ENCODE results near the gene PRF1.
"Not testable (repeated sequence)": the region's sequence is repeated elsewhere in the genome, so short reads cannot be mapped to it uniquely, and the experiment has no call there.

The PRF1 gene

DNA sequence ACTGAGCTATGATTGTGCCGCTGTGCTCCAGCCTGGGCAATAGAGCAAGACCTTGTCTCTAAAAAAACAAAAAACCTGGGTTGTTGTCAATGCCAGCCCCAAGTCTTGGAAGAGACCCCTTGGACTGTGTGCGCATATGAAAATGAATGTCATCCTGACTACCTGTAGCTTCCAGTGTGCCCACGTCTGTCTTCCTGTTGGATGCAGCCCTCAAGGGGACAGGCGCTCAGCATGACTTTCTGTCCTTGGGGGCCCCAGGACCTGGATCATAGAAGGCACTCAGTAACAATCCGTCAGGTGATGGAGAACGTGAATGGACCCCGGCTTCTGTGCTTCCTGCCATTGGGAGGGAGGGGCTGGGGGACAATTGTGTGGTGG lies 9.0 kb downstream of the PRF1 start:
- no peak for DNase-seq (ENCODE audit: low read depth)

DNA sequence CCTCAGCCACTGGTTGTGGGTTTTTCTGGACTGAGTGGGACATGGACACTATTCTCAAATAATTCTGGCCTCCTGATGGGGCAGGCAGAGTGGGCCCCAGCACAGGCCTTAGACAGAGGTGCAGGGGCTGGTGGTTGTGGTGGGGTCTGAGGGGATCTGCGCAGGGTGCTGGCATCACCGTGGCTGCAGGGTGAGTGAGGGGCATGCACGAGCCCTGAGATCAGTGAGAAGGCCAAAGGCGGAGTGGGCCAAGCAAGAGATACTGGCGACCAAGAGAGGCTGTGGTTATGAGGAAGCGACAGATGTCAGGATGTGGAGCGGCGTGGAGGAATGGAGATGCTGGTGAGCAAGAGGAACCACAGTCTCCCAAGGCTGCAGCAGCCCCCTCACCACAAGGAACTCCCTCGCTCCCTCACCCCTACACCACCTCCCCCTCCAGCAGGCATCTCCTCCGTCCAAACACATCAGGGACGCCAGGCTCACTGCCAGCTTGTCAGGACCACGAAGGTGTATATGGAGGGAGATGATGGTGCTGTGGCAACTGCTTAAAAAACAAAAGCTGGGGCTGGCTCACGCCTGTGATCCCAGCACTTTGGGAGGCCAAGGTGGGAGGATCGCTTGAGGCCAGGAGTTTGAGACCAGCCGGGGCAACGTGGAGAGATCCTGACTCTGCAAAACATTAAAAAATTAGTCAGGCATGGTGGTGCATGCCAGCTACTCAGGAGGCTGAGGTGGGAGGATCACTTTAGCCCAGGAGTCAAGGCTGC lies 9.6 kb downstream of the PRF1 start:
- no peak for DNase-seq (ENCODE audit: low read depth)

GRCh38 chr10:70592186-70592735 lies 10.3 kb downstream of the PRF1 start:
- no peak for DNase-seq (ENCODE audit: low read depth)

- no peak for DNase-seq (ENCODE audit: low read depth)
Measured at GRCh38 chr10:70590655-70591416, 11.7 kb downstream of the PRF1 start.

- DNase-seq (ENCODE audit: low read depth), result peak; percentile 13
Measured at GRCh38 chr10:70589762-70590654, 12.5 kb downstream of the PRF1 start.

DNA sequence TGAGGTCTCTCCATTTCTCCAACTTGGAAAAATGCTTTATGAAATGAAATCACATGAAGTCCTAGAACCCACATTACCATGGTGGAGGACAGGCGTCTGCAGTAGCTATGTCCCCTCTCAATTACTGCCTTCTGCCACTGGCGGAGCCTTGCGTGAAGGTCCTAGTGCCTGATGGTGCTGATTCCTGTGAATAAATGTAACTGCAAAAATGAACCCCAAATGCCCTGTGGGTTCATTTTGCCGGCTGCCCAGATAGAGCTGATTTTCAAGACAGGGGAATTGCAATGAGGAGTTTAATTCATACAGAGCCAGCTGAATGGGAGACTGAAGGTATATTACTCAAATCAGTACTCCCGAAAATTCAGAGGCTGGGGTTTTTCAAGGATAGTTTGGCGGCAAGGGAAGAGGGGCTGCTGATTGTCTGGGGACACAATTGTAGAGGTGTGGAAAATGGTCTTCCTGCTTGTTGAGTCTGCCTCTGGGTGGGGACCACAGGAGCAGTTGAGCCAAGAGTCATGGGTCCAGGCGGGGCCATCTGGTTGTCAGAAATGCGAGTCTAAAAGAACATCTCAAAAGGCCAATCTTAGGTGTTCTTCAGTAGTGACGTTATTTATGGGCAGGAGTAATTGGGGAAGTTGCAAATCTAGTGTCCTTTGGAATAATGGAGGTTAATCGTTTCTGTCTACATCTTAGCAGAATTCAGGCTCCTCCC lies 13.5 kb downstream of the PRF1 start:
- no peak for DNase-seq (ENCODE audit: low read depth)

- no peak for DNase-seq (ENCODE audit: low read depth)
Measured at GRCh38 chr10:70588255-70588654, 14.3 kb downstream of the PRF1 start.

DNA sequence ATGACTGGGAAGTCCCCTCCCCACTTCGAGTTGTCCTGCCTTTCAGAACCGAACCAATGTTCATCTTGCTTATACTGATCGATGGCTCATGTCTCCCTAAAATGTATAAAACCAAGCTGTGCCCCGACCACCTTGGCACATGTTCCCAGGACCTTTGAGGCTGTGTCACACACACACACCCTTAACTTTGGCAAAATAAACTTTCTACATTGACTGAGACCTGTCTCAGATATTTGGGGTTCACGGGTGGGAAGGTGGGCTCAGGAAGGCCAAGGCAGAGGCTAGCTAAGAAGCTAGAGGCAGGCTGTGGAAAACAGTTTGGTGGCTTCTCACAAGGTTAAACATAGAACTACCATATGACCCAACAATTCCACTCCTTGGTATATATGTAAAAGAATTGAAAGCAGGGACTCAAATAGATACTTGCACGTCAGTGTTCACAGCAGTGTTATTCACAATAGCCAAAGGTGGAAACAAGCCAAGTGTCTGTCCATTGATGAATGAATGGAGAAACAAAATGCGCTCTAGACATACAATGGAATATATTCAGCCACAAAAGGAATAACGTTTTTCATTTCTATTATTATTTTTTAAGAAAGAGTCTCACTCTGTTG lies 15.4 kb downstream of the PRF1 start:
- DNase-seq (ENCODE audit: low read depth), result no peak

- DNase-seq (ENCODE audit: low read depth), result no peak
Measured at GRCh38 chr10:70586348-70586930, 16.1 kb downstream of the PRF1 start.

DNA sequence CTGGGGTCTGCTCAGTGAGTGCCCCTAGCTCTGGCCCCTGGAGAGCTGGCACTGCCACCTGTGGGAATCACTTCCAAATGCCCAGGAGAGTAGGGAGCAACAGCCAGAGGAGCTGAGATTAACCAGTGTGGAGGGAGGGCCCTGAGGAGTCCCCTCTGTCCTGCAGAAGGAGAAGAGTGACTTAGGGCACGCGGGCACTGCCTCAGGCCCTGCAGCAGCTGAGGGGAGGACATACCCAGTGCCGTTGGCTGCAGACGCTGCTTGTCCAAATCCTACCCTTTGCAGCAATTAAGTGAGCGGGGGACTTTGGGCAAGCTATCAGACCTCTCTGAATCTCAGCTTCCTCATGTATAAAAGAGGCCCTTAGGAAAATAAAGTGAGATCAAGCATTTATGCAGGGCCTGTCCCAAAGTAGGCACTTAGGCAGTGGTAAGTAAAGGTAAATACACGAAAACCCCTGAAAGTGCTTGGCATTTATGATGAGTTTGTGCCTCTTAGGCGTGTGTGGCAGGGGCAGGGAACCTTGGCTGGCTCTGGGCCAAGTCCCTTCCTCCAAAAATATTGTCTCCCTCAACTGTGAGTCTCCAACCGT lies 16.9 kb downstream of the PRF1 start:
- no peak for DNase-seq (ENCODE audit: low read depth)

DNA sequence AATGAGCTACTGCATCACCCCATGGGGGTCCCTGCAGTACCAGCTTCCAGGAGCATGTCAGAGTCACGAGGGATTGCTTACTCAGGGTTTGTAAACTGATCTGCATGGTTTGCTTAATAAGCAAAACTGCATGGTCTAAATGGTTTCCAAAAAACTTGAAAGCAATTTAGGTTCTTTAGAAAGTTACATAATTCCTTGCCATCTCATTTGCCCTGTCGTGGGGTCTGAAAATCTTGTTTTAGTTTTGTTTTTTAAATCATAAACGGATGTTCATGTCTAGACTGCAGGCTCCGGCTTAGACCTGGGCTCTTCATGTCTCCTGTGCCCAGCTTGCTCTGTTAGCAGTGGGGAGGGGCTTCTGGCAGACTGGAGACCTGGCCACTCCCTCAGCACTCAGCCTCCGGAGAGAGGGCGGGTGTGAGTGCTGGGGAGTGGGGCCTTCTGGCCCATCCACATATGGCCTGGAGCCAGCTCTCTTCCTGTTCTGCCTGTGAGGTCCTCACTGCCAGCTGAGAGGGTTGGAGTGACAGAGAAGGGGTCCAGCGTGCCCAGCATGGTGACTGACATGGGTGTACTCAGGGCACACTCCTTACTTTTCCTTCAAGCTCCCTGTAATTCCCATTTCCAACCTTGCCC lies 17.5 kb downstream of the PRF1 start:
- DNase-seq (ENCODE audit: low read depth), result no peak

DNA sequence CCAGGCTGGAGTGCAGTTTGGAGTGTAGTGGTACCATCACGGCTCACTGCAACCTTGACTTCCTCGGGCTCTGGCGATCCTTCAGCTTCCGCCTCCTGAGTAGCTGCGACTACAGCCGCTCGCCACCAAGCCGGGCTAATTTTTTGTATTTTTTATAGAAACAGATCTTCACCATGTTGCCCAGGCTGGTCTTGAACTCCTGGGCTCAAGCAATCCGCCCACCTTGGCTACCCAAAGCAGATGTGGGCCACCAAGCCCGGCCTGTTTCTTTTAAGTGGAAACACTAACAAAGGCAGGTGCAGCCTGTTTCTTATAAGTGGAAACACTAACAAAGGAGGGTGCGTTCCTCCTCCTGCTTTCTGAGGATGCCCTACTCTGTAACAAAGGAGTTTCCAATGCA lies 18.2 kb downstream of the PRF1 start:
- DNase-seq (ENCODE audit: low read depth), result no peak

DNA sequence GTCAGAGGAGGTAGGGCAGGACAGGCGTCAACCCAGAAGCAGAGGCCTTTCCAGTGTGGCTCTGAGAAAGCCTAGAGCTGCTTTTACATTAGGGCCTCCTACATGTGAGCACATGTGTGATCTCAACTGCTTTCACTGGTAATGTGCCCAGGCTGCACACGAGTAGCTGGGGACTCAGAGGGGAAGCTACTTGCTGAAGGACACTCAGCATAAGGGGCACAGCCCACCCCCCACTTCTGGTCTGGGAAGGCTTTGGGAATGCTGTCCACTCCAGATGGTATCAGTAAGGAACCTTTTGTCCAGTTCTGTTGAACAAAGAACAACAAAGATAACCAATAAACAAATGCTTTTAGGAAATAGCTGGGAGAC lies 18.9 kb downstream of the PRF1 start:
- no peak for DNase-seq (ENCODE audit: low read depth)

DNA sequence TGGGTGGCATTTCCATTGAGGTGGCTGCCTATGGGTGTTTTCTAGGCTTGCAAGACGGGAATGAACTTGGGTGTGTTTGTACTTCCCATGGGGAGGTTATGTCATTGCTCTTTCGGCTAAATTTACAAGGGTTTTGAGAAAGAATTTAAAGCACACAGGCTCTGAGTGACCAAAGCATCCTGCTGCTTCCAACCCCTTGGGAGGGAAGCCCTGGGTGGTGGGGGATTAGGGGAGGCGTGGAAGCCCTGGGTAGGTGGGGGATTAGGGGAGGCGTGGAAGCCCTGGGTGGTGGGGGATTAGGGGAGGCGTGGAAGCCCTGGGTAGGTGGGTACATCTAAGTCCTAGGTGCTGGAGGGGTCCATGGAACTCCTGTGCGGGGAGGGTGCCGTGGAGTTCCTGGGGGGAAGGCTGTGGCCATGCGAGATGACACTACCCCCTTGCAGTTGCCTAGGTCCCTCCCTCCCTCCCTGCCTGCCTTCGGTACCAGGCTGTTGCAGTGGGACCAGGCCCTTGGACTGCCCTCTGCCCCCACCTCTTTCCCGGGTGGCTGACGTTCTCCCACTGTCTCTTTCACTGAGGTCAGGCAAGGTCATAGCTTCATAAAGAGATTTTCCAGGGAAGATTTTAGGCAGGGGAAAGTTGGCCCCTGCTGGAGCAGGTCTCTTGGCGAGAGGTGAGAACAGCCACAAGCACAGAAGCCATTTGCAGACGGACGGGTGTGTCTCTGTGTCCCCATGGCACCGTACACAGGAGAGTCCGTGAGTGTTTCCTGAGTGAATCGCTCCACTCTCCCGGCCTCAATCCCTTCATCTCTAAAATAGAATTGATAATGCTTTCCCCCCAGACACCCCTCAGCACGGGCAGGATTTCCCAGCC lies 19.5 kb downstream of the PRF1 start:
- DNase-seq (ENCODE audit: low read depth), result no peak

- not testable (repeated sequence) for DNase-seq (ENCODE audit: low read depth)
Measured at GRCh38 chr10:70581176-70581575, 21.4 kb downstream of the PRF1 start.

GRCh38 chr10:70579234-70580002 lies 23.1 kb downstream of the PRF1 start:
- DNase-seq (ENCODE audit: low read depth), result no peak

DNA sequence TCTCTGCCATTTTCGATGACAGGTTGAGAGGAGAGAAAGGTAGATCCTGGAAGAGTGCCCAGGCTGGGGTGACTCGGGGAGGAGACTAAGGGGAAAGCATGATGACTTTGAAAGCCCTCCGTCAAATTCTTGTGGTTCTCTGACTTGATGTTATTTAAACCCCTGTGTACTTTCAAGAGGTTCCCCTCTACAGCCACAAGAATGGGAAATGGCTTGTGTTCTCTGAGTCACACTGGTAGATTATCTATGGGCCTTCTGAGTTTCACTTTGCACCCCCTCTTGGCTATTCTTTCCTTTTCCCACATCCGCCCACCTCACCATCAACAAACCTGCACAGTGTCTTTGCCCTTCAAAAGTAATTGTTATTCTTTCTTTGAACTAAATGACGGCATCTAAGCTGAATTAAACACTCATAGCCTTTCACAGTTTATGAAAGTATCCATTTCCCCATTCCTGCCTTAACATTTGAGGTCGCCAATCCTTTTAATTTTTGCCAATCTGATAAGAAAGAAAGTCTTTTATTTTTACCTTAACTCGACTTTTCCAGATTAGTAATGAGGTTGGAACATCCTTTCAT lies 24.1 kb downstream of the PRF1 start:
- no peak for DNase-seq (ENCODE audit: low read depth)
